GM18867 (cell line): Measurements from ENCODE around the gene KCNB1.
"Not testable (repeated sequence)": the region's sequence is repeated elsewhere in the genome, so short reads cannot be mapped to it uniquely, and the experiment has no call there.

ENCODE experiments used
- ATAC-seq: cut with Tn5 transposase; IDR thresholded peaks from one replicate; pipeline ENCODE4 v1.9.1; 2021; ENCODE audit warnings: mild to moderate bottlenecking, moderate library complexity; ENCODE audit not compliant: unreplicated experiment

KCNB1 gene

DNA sequence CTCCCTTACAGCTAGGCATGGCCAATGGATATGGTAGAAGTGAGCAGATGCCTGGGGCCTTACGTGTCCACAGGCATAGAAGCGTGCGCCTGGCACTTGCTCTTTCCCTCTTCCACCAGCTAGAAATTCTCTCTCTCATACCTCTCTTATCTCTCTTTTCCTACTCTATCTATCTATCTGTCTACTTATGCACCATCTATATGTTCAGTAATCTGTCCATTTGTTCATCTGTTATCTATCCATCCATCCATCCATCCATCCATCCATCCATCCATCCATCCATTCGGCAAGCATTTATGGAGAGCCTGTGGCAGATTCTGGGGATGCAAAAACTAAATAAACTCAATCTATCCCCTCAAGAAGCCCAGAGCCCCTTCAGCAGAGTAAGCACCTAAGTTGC is 70.2 kb downstream of the KCNB1 start:
- ATAC-seq = no peak

DNA sequence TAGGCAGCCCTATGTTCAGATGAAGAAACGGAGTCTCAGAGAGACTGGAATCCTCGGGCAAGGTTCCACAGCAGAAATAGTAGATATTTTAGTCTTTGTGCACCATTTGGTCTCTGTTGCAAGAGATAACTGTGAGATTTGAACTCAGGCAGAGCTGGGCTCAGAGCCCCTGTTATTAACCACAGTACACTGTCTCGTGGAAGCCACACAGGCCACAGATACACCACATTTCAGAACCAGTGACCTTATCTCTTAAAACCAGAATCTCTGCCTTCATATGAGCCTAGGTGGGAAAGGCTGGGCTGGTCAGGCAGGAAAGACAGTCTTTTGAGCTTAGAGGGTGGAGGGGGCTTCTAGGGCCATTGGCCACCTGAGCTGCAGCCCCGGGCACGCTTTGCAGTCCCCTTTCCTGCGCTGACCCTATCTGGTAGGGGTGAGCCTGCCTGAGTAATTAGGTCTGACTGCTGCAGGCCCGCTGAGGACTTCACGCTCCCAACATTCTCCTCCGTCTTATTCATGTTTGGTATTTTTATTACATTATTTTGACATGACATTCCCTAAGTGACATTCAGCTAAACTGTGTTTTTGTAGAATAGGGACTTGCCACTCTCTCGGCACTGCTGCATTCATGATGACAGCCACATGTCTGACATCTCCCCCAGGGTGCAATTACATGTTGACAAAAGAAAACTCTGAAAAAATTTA is 71.1 kb downstream of the KCNB1 start:
- no peak for ATAC-seq

DNA sequence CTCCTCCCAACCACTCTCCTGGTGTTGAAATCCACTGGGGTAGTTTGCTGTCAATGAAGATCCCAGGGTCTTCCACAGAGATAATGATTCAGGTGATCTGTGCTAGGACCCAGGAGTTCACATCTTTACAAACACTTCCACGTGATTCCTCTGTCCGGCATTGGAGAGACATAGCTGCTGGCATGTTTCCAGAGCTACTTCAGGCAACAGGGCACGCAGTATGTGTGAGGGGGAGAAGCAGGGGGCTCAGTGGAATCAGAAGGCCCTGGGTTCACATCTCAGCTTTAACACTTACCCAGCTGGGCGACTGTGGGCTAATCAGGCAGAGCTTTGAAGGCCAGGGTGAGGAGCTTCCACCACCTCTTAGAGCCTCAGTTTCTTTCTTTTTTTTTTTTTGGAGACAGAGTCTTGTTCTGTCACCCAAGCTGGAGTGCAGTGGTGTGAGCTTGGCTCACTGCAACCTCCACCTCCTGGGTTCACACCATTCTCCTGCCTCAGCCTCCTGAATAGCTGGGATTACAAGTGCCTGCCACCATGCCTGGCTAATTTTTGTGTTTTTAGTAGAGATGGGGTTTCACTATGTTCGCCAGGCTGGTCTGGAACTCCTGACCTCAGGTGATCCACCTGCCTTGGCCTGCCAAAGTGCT is 72.4 kb downstream of the KCNB1 start:
- not testable (repeated sequence) for ATAC-seq

DNA sequence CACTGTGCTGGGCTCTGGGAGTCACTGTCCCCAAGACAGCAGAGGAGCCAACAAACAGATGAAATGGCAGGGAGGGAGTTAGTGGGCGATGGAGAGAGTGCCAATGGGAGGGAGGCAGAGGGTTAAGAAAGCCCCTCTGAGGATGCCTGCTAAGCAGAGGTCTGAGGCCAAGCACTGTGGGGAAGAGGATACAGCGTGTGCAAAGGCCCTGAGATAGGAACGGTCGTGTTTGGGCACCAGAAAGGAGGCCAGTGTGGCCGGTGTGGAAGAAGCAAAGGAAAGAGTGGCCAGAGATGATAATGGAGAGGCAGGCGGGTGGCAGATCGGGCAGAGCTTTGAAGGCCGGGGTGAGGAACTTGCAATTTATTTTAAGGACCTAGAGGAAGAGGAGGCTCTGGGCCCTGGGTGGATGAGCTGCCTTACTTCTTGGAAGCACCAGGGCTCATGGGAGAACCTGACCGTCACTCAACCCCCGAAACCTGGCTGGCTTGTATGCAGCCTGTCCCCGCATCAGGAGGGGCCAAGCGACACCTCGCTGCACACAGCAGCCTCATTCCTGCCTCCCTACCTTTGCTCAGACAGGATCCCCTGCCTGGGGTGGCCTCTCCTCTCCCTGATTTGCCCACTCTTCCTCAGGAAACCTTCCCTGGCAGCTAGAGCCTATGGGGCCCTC is 73.0 kb downstream of the KCNB1 start:
- no peak for ATAC-seq

DNA sequence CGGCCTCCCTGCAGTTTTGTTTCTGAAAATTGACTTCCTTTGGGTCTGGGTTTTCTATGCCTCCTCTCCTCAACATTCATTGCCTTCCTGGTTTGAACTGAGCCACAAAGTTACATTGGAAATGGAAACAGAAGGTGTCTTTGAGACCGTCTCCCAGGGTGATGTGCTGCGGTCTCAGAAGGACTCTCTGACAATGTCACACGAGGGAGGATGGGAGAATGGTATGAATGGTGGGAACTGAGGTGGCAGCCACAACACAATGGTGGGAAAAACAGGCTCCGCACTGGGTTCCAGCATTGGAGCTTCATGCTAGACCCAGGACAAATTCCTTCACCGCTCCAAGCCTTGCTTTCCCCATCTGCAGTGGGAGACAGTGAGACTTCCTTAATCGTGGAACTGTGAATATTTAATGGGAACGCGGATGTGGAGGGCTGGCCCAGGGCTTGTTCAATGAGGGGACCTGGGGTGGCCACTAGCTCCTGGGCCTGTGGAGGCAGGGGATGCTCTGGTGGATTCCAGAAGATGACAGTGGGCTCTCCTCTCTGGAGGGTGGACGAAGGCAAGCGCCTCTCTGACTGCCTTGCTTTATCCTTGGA is 73.9 kb downstream of the KCNB1 start:
- no peak for ATAC-seq

DNA sequence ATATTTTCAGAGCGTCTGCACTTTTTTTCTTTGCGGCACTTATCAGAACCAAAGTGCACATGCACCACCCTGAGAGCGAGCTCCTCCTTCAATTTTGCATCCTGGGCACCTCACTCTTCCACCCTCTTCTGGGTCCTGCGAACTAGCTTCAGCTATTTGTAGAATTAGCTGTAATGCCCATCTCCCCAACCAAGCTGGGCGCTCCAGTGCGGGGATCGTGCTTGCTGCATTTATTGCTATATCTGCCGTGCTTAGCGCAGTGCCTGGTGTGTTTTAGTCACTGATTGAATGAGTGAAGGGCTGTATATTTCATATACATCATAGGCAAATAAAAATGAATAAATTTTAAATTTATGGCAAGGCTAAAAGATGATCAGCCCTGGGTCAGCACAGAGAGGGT is 75.8 kb downstream of the KCNB1 start:
- no peak for ATAC-seq

DNA sequence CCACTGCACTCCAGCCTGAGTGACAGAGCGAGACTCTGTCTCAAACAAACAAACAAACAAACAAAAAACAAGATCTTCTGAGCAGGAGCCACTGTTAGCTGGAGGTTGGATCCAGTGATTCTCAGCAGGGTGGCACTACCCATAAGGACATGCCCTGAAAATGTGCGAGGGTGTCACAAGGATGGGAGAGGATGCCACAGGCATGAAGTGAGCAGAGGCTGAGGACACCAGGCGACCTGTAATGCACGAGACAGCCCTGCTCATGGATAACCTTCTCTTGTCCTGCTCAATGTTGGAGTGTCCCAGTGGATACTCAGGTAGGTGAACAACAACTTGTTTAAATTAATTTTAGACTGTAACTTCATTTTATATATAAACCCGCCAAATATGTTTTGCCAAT is 76.8 kb downstream of the KCNB1 start:
- no peak for ATAC-seq

DNA sequence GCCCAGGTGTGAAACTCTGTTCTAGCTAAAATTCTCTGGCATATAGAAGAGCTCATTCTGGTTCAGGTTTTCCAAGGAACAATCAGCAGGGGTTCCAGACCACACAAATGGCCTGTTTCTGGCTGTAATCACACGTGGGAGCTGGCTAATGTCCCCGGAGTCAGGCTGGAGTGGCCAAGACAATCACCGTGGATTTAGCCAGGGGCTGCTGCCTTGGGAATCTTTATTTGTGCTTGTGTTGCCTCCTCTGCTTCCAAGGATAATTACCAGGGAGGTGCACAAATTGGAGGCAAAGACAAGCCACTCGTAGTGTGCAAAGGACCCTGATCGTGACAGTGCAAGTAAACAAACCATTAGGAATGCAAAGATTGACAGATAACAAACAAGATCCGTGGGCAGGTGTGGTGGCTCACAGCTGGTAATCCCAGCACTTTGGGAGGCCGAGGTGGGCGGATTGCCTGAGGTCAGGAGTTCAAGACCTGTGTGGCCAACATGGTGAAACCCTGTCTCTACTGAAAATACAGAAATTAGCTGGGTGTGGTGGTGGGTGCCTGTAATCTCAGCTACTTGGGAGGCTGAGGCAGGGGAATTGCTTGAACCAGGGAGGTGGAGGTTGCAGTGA is 77.3 kb downstream of the KCNB1 start:
- ATAC-seq = no peak

DNA sequence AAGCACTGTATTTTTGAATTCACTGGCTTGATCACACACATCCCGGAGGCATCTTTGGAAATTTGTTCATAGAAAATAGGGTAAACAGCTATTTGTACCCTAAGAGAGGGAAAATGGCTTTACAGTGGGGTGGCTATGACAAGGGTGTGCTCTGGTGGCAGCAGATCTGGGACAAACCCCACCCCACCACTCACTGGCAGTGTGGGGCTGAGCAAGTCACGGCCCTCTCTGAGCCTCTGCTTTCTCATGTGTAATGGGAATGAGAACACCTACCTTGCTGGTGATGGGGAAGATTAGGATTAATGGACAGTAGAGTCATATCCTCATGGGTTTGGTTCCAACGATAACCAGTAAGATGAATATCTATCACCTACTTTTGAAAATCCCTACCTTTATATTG is 78.0 kb downstream of the KCNB1 start:
- no peak for ATAC-seq

DNA sequence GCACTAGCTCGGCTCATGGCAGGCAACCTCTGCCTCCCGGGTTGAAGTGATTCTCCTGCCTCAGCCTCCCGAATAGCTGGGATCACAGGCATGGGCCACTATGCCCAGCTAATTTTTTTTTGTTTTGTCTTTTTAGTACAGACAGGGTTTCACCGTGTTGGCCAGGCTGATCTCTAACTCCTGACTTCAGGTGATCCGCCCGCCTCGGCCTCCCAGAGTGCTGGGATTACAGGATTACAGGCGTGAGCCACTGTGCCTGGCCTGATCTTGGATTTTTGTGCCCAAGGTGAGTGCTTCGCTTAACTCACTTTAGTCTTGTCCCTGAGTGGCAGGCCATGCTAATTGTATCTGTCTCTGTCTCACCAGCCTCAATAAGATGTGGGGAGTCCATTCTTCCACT is 78.6 kb downstream of the KCNB1 start:
- no peak for ATAC-seq

DNA sequence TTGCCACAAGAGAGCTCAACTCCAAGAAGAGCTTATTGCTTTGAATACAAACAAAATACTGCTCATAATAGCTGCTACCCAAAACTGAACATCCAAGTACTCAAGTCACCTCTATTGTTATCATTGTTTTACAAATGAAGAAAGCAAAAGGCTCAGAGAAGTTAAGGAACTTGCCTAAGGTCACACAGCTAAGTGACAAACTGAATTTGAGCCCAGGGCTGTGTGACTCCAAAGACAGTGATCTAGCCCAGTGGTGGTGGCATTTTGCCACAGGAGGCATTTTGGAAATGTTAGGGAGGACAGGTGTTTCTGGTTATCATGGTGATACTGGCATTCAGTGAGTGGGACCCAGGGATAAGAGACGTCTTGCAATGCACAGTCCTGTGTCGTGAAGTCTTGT is 79.5 kb downstream of the KCNB1 start:
- ATAC-seq = no peak

DNA sequence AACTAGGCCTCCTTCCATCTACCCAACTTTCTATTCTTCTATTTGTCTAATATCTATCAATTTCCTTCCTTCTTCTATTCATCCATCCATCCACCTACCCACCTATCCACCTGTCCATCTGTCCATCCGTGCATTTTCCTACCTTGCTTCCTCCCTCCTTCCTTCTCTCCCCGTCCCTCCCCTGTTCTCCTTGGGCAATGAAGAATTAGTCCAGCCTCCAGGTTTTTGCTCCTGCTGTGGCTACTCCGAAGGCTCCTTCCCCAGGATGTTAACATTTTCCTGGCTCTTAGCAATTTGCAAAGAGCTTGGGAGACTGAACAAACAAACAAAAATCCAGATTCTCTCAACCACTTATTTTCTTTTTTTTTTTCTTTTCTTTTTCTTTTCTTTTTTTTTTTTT is 81.6 kb downstream of the KCNB1 start:
- ATAC-seq = no peak

DNA sequence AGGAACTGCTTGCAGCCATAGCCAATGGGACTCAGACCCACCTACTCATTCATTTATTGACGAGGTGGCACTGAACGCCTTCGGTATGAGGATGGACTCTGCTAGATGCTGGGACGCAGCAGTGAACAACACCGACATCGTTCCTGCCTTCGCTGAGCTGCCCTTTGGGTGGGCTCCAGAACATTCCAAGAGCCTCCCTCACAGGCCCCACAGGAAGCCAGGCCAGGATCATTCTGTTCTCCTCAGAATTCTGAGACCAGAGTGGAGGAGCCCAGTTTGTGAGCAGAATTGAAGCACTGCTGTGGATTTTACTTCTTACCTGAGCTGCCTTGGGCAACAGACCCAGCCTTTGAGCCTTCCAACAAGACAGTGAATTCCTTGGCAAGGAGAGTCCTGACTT is 82.1 kb downstream of the KCNB1 start:
- no peak for ATAC-seq

DNA sequence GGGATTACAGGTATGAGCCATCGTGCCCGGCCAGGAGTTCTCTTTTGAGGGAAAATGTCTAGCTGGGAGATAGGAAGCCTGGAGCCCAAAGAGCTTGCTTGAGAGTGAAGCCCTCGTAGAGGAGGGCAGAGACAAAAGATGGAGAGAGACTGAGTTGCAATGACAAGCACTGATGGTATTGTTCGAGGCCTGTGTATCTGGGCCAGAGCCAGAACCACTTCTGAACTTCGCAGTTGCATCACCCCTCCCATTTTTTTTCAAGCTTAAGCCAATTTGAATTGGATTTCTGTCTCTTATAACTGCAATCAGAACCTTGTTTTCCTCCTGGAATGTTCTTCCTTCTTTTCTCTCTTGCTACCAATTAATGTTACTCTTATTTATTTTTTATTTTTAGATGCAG is 83.1 kb downstream of the KCNB1 start:
- ATAC-seq = no peak

DNA sequence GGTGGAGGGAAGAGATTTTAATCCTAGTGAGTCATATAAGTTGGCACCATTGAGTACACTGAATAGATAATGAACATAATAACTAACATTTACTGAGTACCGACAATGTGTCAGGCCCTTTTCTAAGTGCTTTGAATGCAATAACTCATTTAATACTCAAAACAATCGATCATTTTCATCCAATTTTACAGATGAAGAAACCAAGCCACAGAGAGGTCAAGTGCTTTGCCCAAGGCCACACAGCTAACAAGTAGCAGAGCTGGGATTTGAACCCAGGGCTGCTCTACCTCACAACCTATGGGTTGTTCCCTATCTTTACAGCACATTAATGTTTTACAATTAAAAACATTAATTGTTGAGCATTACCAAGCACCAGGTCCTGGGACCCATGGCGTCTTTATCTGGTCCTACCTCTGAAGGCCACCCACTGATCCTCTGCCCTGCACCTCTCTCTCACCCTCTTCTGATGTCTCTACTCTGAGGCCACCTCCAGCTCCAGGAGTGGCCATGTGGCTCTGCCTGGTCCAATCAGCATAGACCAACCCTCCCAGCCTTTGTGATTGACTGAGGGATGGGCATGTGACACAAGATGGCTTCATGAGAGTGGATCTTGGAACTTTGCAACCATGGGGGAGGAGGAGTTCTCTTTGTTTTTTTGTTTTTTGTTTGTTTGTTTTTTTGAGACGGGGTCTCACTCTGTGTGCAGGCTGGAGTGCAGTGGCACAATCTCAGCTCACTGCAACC is 83.9 kb downstream of the KCNB1 start:
- ATAC-seq = no peak

DNA sequence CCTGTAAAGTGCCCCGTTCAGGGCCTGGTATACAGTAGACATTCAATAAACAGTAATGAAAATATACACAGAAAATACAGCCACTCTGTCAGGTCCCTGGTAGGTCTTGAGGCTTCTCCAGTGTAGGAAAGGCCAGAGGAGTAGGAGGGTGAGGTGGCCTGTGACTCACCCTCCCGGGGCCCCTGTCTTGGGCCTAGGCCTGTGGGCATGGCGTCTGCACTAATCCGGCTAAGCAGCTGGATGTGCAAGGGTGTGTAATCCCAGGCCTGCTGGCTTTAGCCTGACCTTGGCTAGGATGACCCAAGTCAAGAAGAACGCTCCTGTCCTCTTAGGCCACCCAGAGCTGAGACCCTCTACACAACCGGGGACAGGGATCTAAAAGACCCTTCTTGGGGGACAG is 84.9 kb downstream of the KCNB1 start:
- no peak for ATAC-seq

DNA sequence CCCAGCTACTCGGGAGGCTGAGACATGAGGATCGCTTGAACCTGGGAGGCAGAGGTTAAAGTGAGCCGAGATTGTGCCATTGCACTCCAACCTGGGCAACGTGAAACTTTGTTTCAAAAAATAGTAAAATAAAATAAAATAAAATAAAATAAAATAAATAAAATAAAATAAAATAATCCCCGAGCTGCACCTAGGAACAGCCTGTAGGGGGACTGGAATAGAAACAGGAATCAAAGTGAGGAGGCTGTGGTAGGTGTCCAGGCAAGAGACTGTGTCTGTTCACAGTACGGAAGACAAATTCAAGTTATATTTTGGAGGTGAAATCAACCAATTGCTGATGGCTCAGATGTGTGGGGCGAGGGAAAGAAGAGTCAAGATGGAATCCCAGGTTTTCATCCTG is 86.2 kb downstream of the KCNB1 start:
- no peak for ATAC-seq

DNA sequence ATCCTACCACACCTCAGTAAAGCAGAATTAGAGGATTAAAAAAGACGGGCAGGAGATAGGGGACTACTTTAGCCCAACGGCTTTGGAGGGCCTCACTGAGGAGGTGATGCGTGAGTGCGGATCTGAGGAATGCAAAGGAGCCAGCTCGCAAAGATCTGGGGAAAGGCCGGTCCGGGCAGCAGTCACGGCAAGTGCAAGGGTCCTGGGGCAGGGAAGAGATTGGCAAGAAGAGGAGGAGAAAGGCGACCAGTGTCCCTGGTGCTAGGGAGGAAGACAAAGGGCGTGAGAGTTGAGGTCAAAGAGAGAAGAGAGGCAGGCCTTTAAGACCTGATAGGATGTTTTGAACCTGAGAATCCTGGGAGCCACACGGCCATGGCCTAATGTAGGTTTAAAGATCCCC is 86.8 kb downstream of the KCNB1 start:
- no peak for ATAC-seq

DNA sequence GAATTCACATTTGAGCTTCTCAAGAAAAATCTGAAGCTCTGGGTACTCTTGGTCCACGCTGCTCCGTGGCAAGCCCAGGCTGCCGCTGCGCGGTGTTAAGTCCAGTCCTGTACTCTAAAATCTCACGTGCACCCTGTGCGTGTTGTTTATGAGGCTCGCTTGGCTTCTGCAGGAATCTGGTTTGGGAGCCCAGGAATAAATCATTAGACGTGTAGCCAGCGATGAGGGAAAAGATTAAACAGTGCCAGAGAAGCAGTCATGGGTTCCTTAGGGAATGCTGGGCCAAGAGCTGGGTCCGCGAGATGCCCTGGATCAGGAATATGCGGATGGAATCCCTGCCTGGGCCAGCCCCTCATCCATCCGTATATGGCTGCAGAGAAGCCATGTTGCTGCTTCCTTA is 87.3 kb downstream of the KCNB1 start:
- no peak for ATAC-seq

DNA sequence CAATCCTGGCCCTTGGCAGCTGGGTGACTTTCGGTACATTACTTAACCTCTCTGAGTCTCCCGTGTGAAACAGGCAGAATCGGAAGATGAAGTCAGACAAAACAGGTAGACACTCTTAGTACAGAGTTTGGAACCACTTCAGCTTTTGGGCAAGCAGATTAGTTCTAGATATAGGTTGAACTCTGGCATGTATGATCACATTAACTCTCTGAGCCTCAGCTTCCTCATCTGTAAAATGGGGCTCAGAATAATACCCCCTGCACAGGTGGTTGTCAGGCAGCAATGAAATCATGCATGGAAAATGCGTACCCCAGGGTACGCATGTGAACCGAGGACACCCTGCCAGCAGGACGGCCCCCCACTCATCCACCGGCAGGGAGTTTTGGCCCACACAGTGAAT is 87.7 kb downstream of the KCNB1 start:
- no peak for ATAC-seq

DNA sequence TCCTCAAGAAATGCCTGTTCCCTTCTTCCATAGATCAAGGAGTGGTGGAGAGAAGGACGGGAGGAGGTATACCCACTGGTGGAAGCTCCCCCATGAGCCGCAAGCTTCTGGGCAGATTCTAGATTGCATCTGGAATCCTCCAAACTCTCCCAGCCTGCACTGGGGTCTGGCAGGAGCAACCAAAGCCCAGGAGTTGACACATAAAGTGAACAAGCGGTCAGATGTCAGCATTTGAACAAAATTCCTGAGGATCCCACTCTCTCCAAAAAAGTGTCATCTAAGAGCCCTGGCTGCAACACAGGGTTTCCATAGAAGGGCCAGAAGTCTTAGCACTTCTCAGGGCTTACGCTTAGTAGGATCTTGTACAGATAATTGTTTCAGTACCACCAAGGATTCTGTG is 88.2 kb downstream of the KCNB1 start:
- no peak for ATAC-seq
